Uterus (tissue), 4 donors: ENCODE data around the gene PDZD4. TPM values are rescaled to one million over a fixed set of nuclear protein-coding genes. Genes with fewer than 3 reads are reported as not detected.

Experiments used
- DNase-seq, 2 donors: peaks; one replicate each; pipeline ENCODE4 v3.0.0-alpha.2; 2019 to 2020
- H3K27ac ChIP-seq, 2 donors: fragments of 200-600 bp; sonication (generic); 1 replicate in 1 of 2; 2 replicates in 1 of 2; pipeline ENCODE4 v1.5.1; 2016 to 2018
- H3K27me3 ChIP-seq, 2 donors: fragments of 200-600 bp; sonication (generic); one replicate each; pipeline ENCODE4 v1.5.1; 2018 to 2019; ENCODE audit warnings: control low read depth in 1 of 2
- H3K36me3 ChIP-seq, 2 donors: fragments of 200-600 bp; sonication (generic); one replicate each; pipeline ENCODE4 v1.5.1; 2019; ENCODE audit warnings: control low read depth in 1 of 2
- H3K4me1 ChIP-seq, 2 donors: fragments of 200-600 bp; sonication (generic); one replicate each; pipeline ENCODE4 v1.5.1; 2018 to 2019; ENCODE audit warnings: control low read depth in 1 of 2
- H3K4me3 ChIP-seq, 2 donors: fragments of 200-600 bp; sonication (generic); 1 replicate in 1 of 2; 2 replicates in 1 of 2; pipeline ENCODE4 v1.5.1; 2018 to 2019; ENCODE audit warnings: mild to moderate bottlenecking in 1 of 2
- H3K9me3 ChIP-seq, 2 donors: fragments of 200-600 bp; sonication (generic); one replicate each; pipeline ENCODE4 v1.5.1; 2019; ENCODE audit warnings: control low read depth in 1 of 2
- CTCF ChIP-seq, 4 experiments: fragments of 200-600 bp in 2 of 4; fragments of 450-650 bp in 2 of 4; sonication (generic) in 2 of 4; IDR thresholded peaks; one replicate each; pipeline ENCODE4 v1.5.1; 2016 to 2019; ENCODE audit warnings: antibody characterized with exemption in 4 of 4, mild to moderate bottlenecking in 2 of 4, moderate library complexity in 1 of 4
- POLR2A ChIP-seq, 2 donors: fragments of 450-650 bp; IDR thresholded peaks; one replicate each; pipeline ENCODE4 v1.6.1; 2016; ENCODE audit warnings: antibody characterized with exemption in 2 of 2, mild to moderate bottlenecking in 1 of 2, moderate library complexity in 1 of 2
- intact Hi-C: fragments of 100-400 bp; cut with DNase I; formaldehyde crosslinking; loops from one replicate; pipeline ENCODE4 v1.15.1; 2023; ENCODE audit warnings: low total_unique reads
- total RNA-seq, 4 donors: library from RNA; depleted of rRNA in 3 of 4; stranded (reverse); fragments of >200 nt in 3 of 4; gene quantifications; one replicate each; pipeline versions ENCODE4 v1.1.0 to v1.2.4, GENCODE V29; 2014 to 2023
- donor health status: DM: yes; HTN: yes; CAD: no.

Gene PDZD4
- total RNA-seq, 4 donors from 2014 or later = 2.6 to 21.3 (median 16.8) TPM

DNA sequence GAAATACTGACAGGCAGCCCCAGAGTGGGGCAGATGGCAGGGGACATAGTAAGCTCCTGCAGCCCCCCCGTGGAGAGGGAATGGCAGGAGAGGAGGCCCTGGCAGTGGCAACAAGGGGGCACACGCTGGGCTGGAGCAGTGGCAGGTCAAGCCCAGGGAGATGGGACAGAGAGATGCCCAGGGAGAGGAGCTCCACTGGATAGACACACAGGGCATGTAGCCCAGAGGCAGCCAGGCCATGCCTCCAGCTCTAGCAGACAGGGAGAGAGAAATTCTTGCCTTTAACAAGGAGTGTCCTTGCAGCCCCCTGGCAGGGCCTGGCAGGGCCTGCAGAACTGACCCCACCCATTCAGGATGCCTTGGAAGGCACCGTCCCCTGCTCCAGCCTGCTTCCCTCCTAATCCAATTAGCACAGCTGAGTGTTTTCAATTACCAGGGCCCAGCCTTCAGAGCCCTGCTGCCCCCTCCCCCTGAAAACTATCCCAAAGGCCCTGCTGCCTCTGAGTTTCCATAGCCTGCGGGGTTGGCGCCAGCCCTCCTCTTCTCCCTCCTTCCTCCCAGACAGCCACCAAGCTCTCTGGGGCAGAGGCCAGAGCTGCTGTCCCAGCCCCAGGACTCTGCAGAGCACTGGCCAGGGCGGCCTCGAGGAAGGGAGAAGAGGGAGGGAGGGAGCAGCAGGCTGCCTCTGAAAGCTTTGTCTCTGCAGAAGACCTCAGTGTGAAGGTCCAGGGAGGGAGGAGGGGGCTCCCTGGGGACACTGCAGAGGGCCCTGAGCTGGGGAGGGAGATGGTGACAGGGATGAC lies 43.1 kb upstream of the PDZD4 start:
- H3K4me3 ChIP-seq = no peak overlapping the region
- TF ChIP-seq CTCF (IDR thresholded peaks at IDR 0.05) = no peak
- TF ChIP-seq POLR2A (IDR thresholded peaks at IDR 0.05) = no peak
- no peaks in the 10 kb centered on the region for H3K9me3 ChIP-seq
- intact Hi-C loops = no loop called here
- no peak for DNase-seq
- no peak overlapping the region for H3K27ac ChIP-seq
- H3K36me3 ChIP-seq = no peaks in the 10 kb centered on the region
- no peaks in the 10 kb centered on the region for H3K4me1 ChIP-seq
- H3K27me3 ChIP-seq = no peaks in the 10 kb centered on the region

GRCh38 chrX:153871946-153872878 lies 41.9 kb upstream of the PDZD4 start:
- Histone ChIP-seq H3K36me3 (no peaks in the 10 kb centered on the region), H3K9me3 (no peaks in the 10 kb centered on the region), H3K27ac (no peak overlapping the region), H3K4me3 (no peak overlapping the region), H3K27me3 (no peaks in the 10 kb centered on the region), H3K4me1 (no peaks in the 10 kb centered on the region)
- TF ChIP-seq CTCF (IDR thresholded peaks at IDR 0.05) = no peak
- no peak for TF ChIP-seq POLR2A (IDR thresholded peaks at IDR 0.05)
- intact Hi-C loops = no loop called here
- no peak for DNase-seq

DNA sequence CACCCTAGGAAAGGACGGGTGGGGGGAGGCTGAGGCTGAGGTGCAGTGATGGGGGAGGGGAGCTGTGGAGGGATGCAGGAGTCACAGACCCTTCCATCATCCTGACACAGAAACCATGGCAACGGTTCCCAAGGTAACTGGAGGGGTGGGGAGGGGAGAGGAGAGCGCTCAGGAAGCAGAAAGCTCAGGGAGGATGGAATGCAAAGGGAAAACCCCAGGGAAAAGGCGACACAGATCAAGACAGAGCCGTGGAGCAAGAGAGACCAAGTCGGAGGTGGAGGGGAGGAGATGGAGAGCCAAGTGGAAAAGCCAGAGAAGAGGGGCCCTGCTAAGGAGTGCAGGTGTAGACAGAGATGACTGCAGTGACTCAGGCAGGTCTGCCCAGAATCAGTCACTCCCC lies 41.1 kb upstream of the PDZD4 start:
- DNase-seq = no peak
- Histone ChIP-seq H3K4me1 (no peaks in the 10 kb centered on the region), H3K9me3 (no peaks in the 10 kb centered on the region), H3K4me3 (no peak overlapping the region), H3K27ac (no peak overlapping the region), H3K27me3 (no peaks in the 10 kb centered on the region), H3K36me3 (no peaks in the 10 kb centered on the region)
- TF ChIP-seq POLR2A (IDR thresholded peaks at IDR 0.05) (no peak), CTCF (IDR thresholded peaks at IDR 0.05) (no peak)
- intact Hi-C loops = no loop called here

DNA sequence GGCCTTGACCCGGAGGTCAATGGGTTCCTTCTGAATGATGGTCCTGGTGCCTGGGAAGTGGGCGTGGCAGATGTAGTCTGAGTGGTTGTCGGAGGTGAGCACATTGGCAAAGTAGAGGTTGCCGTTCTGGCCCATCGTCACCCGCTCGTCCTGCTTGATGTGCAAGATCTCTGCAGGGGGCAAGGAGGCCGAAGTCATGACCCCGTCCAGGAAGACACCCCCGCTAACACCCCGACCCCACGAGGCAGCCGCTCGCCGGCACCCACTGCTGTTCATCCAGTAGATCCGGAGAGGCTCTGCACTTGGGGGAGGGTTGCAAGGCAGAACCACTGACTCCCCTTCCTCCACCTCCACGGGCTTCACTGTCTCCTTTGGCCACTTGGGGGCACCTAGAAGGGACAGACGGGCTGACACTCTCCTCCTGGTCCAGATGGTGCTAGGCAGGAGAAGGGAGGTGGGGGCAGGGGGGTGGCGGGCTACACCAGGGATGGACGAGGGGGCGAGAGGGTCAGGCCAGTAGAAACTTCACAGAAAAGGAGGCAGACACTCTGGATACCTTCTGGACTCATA lies 40.5 kb upstream of the PDZD4 start:
- no peak overlapping the region for H3K4me3 ChIP-seq
- no peaks in the 10 kb centered on the region for H3K4me1 ChIP-seq
- TF ChIP-seq POLR2A (IDR thresholded peaks at IDR 0.05) (no peak), CTCF (IDR thresholded peaks at IDR 0.05) (no peak)
- H3K27ac ChIP-seq = no peak overlapping the region
- no peaks in the 10 kb centered on the region for H3K9me3 ChIP-seq
- intact Hi-C loops = no loop called here
- DNase-seq = no peak
- H3K36me3 ChIP-seq = no peaks in the 10 kb centered on the region
- no peaks in the 10 kb centered on the region for H3K27me3 ChIP-seq
